Gastroesophageal sphincter (tissue), 3 donors: ENCODE data around the gene PDE11A.

Source experiments
- CTCF ChIP-seq, 4 experiments: fragments of 200-600 bp in 2 of 4; fragments of 450-650 bp in 2 of 4; sonication (generic) in 1 of 4; IDR thresholded peaks; one replicate each; pipeline ENCODE4 v1.5.1; 2017 to 2019; ENCODE audit warnings: antibody characterized with exemption in 4 of 4, mild to moderate bottlenecking in 2 of 4, moderate library complexity in 2 of 4
- POLR2A ChIP-seq, 2 donors: fragments of 450-650 bp; IDR thresholded peaks; one replicate each; pipeline ENCODE4 v1.6.1; 2017; ENCODE audit warnings: antibody characterized with exemption in 2 of 2, mild to moderate bottlenecking in 2 of 2, moderate library complexity in 1 of 2

GRCh38 chr2:177748360-177748759 is 324.2 kb downstream of the PDE11A start:
- TF ChIP-seq CTCF (IDR thresholded peaks at IDR 0.05), result no peak
- no peak for TF ChIP-seq POLR2A (IDR thresholded peaks at IDR 0.05)
